Mesendoderm (in vitro differentiated cells): ENCODE measurements around the gene TSC22D2.
"Not testable (repeated sequence)": the region's sequence is repeated elsewhere in the genome, so short reads cannot be mapped to it uniquely, and the experiment has no call there.

Source experiments
- DNase-seq: peaks from one replicate; pipeline ENCODE4 v3.0.0; 2013
- H2AK5ac ChIP-seq: 2 replicates; pipeline ENCODE4 v1.6.1; 2013; ENCODE audit warnings: low read length, inconsistent platforms
- H2BK120ac ChIP-seq: 2 replicates; pipeline ENCODE4 v1.6.1; 2013; ENCODE audit warnings: low read depth, mild to moderate bottlenecking, low read length, moderate library complexity, mixed read lengths
- H2BK15ac ChIP-seq: replicated peaks from 2 replicates; pipeline ENCODE4 v1.6.1; 2013; ENCODE audit warnings: low read depth, mild to moderate bottlenecking, moderate library complexity
- H2BK5ac ChIP-seq: 2 replicates; pipeline ENCODE4 v1.6.1; 2013; ENCODE audit warnings: low read length, inconsistent platforms
- H3K18ac ChIP-seq: 2 replicates; pipeline ENCODE4 v1.6.1; 2013; ENCODE audit warnings: mild to moderate bottlenecking, low read length, mixed read lengths
- H3K23ac ChIP-seq: one replicate; pipeline ENCODE4 v1.6.1; 2013; ENCODE audit warnings: low read length
- H3K27ac ChIP-seq: 2 replicates; pipeline ENCODE4 v1.5.1; 2013; ENCODE audit warnings: low read depth, mild to moderate bottlenecking, inconsistent platforms, low read length, moderate library complexity
- H3K27me3 ChIP-seq: 2 replicates; pipeline ENCODE4 v1.6.1; 2013; ENCODE audit warnings: low read length, control low read depth, mild to moderate bottlenecking, inconsistent platforms; ENCODE audit not compliant: insufficient read depth, poor library complexity
- H3K36me3 ChIP-seq: 2 replicates; pipeline ENCODE4 v1.6.1; 2013; ENCODE audit warnings: low read length, inconsistent platforms; ENCODE audit not compliant: control insufficient read depth, insufficient read depth
- H3K4ac ChIP-seq: one replicate; pipeline ENCODE4 v1.6.1; 2013; ENCODE audit warnings: low read depth, mild to moderate bottlenecking, low read length, moderate library complexity
- H3K4me1 ChIP-seq: 2 replicates; pipeline ENCODE4 v1.6.1; 2013; ENCODE audit warnings: low read depth, low read length, inconsistent platforms; ENCODE audit not compliant: control insufficient read depth
- H3K4me2 ChIP-seq: 2 replicates; pipeline ENCODE4 v1.6.1; 2013; ENCODE audit warnings: low read length
- H3K4me3 ChIP-seq: 2 replicates; pipeline ENCODE4 v1.5.1; 2013; ENCODE audit warnings: mild to moderate bottlenecking, low read length
- H3K56ac ChIP-seq: one replicate; pipeline ENCODE4 v1.6.1; 2013; ENCODE audit warnings: low read length
- H3K79me1 ChIP-seq: 2 replicates; pipeline ENCODE4 v1.6.1; 2013; ENCODE audit warnings: low read length, inconsistent platforms
- H3K79me2 ChIP-seq: 2 replicates; pipeline ENCODE4 v1.6.1; 2013; ENCODE audit warnings: mild to moderate bottlenecking, low read length; ENCODE audit not compliant: control insufficient read depth, insufficient read depth
- H3K9ac ChIP-seq: 2 replicates; pipeline ENCODE4 v1.6.1; 2013; ENCODE audit warnings: low read length, inconsistent platforms
- H4K5ac ChIP-seq: one replicate; pipeline ENCODE4 v1.6.1; 2013; ENCODE audit warnings: low read length
- H4K8ac ChIP-seq: one replicate; pipeline ENCODE4 v1.6.1; 2013; ENCODE audit warnings: low read depth, mild to moderate bottlenecking, control low read depth, low read length, moderate library complexity
- WGBS: extraction: QIAGEN DNeasy Blood & Tissue Kit; methylation state at CpG from one replicate; pipeline ENCODE4 v1.1.7; 2013; ENCODE audit warnings: low lambda C conversion rate, missing lambda C conversion rate; ENCODE audit not compliant: insufficient coverage; ENCODE audit errors: extremely low coverage; 5-methylcytosine and 5-hydroxymethylcytosine counted together

The TSC22D2 gene

GRCh38 chr3:150472421-150472820 is 64.3 kb downstream of the TSC22D2 start:
- no peak overlapping the region for H2AK5ac ChIP-seq
- H3K27ac ChIP-seq: no peak overlapping the region
- H3K36me3 ChIP-seq: no peaks in the 10 kb centered on the region
- no peak overlapping the region for H3K9ac ChIP-seq
- WGBS: no CpG with 5 or more reads among the region's 1 CpG
- no peaks in the 10 kb centered on the region for H3K79me2 ChIP-seq
- no peak overlapping the region for H3K4me2 ChIP-seq
- H3K56ac ChIP-seq: no peak overlapping the region
- no peak overlapping the region for H2BK5ac ChIP-seq
- no peaks in the 10 kb centered on the region for H3K27me3 ChIP-seq
- H2BK15ac ChIP-seq: no peak overlapping the region
- no peak overlapping the region for H3K4ac ChIP-seq
- no peaks in the 10 kb centered on the region for H3K79me1 ChIP-seq
- H3K18ac ChIP-seq: no peak overlapping the region
- peaks cover 2% of the 10 kb centered on the region for H3K4me1 ChIP-seq
- H3K4me3 ChIP-seq: no peak overlapping the region
- H4K8ac ChIP-seq: no peak overlapping the region
- H3K23ac ChIP-seq: no peak overlapping the region
- no peak overlapping the region for H2BK120ac ChIP-seq
- H4K5ac ChIP-seq: no peak overlapping the region
- peak; percentile 84 for DNase-seq

DNA sequence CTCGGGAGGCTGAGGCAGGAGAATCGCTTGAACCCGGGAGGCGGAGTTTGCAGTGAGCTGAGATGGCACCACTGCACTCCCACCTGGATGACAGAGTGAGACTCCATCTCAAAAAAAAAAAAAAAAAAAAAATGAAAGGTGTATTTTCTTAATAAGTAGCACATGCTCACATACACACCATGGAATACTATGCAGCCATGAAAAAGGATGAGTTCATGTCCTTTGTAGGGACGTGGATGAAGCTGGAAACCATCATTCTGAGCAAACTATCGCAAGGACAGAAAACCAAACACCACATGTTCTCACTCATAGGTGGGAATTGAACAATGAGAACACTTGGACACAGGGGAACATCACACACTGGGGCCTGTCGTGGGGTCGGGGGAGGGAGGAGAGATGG is 65.1 kb downstream of the TSC22D2 start:
- H3K4me1 ChIP-seq, H3K4me2 ChIP-seq, H4K8ac ChIP-seq, H3K27ac ChIP-seq, H4K5ac ChIP-seq, DNase-seq, H3K36me3 ChIP-seq, H3K79me2 ChIP-seq, H2BK15ac ChIP-seq, H2AK5ac ChIP-seq, H2BK5ac ChIP-seq, H3K9ac ChIP-seq, H3K79me1 ChIP-seq, H3K23ac ChIP-seq, H3K27me3 ChIP-seq, H3K4ac ChIP-seq, H3K18ac ChIP-seq, H2BK120ac ChIP-seq, H3K56ac ChIP-seq, H3K4me3 ChIP-seq: not testable (repeated sequence)
- no CpG with 5 or more reads among the region's 8 CpGs for WGBS

GRCh38 chr3:150479370-150479769 is 71.3 kb downstream of the TSC22D2 start:
- Histone ChIP-seq H3K4ac (no peak overlapping the region), H2BK5ac (no peak overlapping the region), H3K36me3 (no peaks in the 10 kb centered on the region), H3K79me1 (no peaks in the 10 kb centered on the region), H4K5ac (no peak overlapping the region), H3K18ac (no peak overlapping the region), H3K27ac (no peak overlapping the region), H2BK120ac (no peak overlapping the region), H2AK5ac (no peak overlapping the region), H3K56ac (no peak overlapping the region), H4K8ac (no peak overlapping the region), H3K79me2 (no peaks in the 10 kb centered on the region), H3K4me2 (no peak overlapping the region), H2BK15ac (no peak overlapping the region), H3K27me3 (no peaks in the 10 kb centered on the region), H3K9ac (no peak overlapping the region), H3K4me3 (no peak overlapping the region), H3K23ac (no peak overlapping the region), H3K4me1 (no peaks in the 10 kb centered on the region)
- DNase-seq: no peak

DNA sequence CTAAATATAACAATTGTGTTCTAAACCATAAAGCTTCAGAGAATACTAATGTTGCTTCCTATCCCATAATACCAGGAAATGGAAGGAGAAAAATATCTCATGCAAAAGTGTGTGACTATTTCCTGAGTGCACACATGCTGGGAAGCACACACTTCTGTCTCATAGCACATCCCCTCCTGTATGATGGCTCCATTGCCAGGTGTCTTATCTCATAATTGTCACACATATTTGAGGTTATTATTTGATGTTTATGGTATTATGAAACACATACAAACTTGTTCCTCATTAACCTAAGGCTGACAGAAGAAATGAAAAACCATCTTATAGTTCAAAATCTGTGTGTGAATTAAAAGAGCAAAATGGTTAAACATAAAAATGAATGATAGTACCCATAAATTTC is 72.8 kb downstream of the TSC22D2 start:
- Histone ChIP-seq H3K4ac (no peak overlapping the region), H3K4me3 (no peak overlapping the region), H4K5ac (no peak overlapping the region), H3K4me2 (no peak overlapping the region), H4K8ac (no peak overlapping the region), H3K36me3 (no peaks in the 10 kb centered on the region), H3K18ac (no peak overlapping the region), H2BK120ac (no peak overlapping the region), H2AK5ac (no peak overlapping the region), H3K79me1 (no peaks in the 10 kb centered on the region), H2BK15ac (no peak overlapping the region), H2BK5ac (no peak overlapping the region), H3K9ac (no peak overlapping the region), H3K79me2 (no peaks in the 10 kb centered on the region), H3K4me1 (no peaks in the 10 kb centered on the region), H3K27me3 (no peaks in the 10 kb centered on the region), H3K27ac (no peak overlapping the region), H3K56ac (no peak overlapping the region), H3K23ac (no peak overlapping the region)
- DNase-seq: no peak

- H2BK5ac ChIP-seq: no peak overlapping the region
- H3K23ac ChIP-seq: no peak overlapping the region
- no peaks in the 10 kb centered on the region for H3K79me1 ChIP-seq
- no peaks in the 10 kb centered on the region for H3K36me3 ChIP-seq
- peak; percentile 45 for DNase-seq
- H3K4me1 ChIP-seq: no peaks in the 10 kb centered on the region
- H3K18ac ChIP-seq: no peak overlapping the region
- H4K8ac ChIP-seq: no peak overlapping the region
- no peaks in the 10 kb centered on the region for H3K27me3 ChIP-seq
- H2AK5ac ChIP-seq: no peak overlapping the region
- H2BK120ac ChIP-seq: no peak overlapping the region
- H3K27ac ChIP-seq: no peak overlapping the region
- H3K4me2 ChIP-seq: no peak overlapping the region
- no peak overlapping the region for H4K5ac ChIP-seq
- H3K79me2 ChIP-seq: no peaks in the 10 kb centered on the region
- H2BK15ac ChIP-seq: no peak overlapping the region
- no peak overlapping the region for H3K4me3 ChIP-seq
- no peak overlapping the region for H3K56ac ChIP-seq
- H3K4ac ChIP-seq: no peak overlapping the region
- H3K9ac ChIP-seq: no peak overlapping the region
These were observed 75.1 kb downstream of the TSC22D2 start for GRCh38 chr3:150483226-150483625.

DNA sequence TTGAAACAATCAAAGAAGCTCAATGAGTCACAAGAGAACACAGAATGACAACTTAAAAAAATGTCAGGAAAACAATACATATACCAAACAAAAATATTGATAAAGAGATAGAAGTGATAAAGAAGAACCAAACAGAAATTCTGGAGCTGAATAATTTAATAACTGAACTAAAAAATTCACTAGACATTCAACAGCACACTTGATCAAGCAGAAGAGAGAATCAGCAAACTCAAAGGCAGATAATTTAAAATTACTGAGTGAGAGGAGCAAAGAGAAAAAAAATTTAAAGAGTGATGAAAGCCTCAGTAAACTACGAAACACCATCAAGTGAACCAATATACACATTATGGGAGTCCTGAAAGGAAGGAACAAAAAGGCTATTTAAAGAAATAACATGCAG is 76.3 kb downstream of the TSC22D2 start:
- H4K5ac ChIP-seq: no peak overlapping the region
- no peak overlapping the region for H3K4me2 ChIP-seq
- H3K4me1 ChIP-seq: no peaks in the 10 kb centered on the region
- no peak overlapping the region for H3K27ac ChIP-seq
- H2BK15ac ChIP-seq: no peak overlapping the region
- no peaks in the 10 kb centered on the region for H3K27me3 ChIP-seq
- no peak overlapping the region for H3K9ac ChIP-seq
- no peak overlapping the region for H3K4me3 ChIP-seq
- no peak overlapping the region for H3K56ac ChIP-seq
- no peaks in the 10 kb centered on the region for H3K36me3 ChIP-seq
- no peak overlapping the region for H3K23ac ChIP-seq
- no peaks in the 10 kb centered on the region for H3K79me1 ChIP-seq
- no CpG with 5 or more reads among the region's 1 CpG for WGBS
- H3K4ac ChIP-seq: no peak overlapping the region
- H4K8ac ChIP-seq: no peak overlapping the region
- H2AK5ac ChIP-seq: no peak overlapping the region
- no peaks in the 10 kb centered on the region for H3K79me2 ChIP-seq
- H2BK5ac ChIP-seq: no peak overlapping the region
- H3K18ac ChIP-seq: no peak overlapping the region
- no peak overlapping the region for H2BK120ac ChIP-seq
- no peak for DNase-seq
